DMS53 (cell line): ENCODE measurements around the gene CD247.

ENCODE experiments used
- DNase-seq: peaks from one replicate; lab custom pipeline; 2025; lab: John Stamatoyannopoulos, UW

CD247 gene

DNA sequence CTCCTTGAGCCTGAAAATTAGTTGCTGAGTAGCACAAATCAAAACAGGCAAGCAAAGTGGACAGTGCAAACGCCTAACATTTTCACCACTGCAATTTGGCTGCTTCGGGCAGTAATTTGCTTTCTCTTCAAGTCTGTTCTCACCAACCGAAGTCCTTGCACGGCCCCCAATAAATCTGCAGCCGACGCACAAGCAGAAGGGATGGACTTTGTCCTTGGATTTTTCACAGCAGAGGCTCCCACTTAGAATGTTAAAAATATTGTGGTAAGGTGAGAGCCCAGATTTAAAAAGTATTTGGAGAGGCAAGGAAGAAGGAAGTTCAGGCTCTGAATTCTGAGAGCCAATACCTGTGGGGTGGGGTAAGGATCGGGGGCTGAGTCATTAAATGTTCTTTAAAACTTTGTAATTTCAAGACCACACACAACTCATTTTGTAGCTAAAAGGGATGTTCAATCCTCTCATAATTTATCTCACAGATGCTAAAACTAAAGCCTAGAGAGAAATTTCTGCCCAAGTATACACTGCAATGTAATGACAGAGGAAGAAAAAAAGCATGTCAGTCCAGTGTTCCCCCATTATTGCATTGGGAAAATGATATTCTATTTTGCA lies 6.2 kb downstream of the CD247 start:
- no peak for DNase-seq

DNA sequence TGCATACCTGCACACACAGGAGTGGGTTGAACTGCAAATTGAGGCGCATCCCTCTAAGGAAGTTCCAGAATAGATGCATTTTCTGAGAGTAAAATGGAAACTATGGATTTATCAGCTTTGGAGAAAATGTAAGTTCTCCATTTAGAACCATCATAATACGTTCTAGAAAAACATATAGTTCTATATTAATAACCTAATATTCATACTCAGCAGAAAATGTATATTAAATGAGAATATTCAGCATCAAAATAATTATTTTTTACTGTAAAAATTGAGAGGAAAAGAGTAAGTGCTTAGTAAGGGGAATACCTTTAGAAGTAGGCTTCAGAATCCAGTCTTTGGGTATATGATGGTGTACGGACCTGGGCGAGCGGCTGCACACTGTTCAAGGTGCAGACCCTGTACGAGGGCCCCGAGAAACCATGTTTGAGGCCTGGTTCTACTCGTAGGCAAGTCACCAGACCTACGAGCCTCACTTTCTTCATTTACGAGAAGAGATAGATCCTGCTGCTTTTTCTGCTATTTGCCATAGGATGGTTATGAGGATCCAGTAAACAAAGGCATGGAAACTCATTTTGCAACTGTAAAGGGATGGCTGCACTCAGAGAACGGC lies 6.8 kb downstream of the CD247 start:
- no peak for DNase-seq

DNA sequence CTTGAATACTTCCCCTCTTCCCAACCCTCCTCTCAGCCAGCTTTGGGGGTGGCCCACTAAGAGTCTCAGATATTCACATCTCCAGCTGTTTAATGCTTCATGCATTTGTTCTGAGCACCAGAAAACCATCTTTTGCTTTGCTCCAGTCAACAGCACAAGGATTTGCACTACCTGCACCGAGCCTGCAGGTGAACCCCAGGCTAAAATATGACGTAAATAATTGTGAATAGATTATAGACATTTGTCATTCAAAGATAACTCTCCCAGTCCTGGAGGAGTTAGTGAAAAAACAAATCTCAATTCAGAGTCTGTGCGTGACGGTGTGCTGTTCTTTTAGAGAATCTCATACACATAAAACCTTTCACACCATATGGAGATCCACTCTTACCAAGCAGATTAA lies 7.4 kb downstream of the CD247 start:
- DNase-seq = no peak

DNA sequence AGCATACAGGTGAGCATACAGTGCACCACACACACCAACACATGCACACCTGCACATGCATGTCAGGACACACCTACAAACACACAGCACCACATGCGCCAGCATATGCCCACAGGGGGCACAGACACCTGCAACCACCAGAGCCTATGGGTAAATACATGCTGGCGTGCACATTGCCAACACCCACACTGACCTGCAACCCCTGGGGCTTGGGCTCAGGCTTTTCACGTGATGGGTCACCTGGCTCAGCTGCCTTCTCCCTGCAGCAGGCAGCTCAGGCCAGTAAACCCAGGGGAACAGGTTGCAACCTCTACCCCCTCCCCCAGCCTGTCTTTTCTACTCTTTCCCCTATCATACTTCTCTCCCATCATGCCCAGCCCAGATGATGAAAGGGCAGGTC lies 8.1 kb downstream of the CD247 start:
- DNase-seq = no peak

DNA sequence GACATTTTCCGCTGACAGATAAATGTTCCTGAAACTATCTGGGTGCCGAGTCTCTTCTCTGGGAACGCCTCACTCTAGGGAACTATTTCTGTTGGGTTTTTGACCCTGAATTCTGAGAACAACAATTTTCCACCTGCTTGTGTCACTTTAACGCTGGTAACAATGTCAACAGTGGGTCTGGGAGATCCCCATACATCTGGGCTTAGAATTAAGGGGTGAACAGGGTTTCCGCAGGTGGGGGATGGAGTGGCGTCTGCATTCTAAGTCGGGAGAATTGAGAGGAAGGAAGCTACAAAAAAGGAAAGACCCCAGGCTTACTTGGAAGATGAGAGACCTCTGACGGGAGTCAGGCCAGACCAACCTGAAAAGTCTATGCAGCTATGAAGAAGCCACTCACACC lies 8.7 kb downstream of the CD247 start:
- no peak for DNase-seq

DNA sequence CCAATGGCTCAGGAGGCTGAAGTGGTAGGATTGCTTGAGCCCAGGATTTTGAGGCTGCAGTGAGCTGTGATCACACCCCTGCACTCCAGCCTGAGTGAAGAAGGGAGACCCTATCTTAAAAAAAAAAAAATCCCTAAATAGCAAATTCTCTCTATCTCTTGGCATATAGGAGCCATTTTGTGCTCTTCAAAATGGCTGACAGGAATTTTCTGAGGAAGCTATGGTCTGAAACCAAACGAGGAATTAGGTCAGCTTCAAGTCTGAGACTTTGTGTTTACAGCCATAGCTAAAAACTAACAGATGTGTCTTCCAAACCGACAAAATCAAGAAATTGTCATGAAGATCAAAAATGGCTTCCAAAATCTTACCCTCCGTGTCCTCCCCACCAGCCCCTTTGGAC lies 10.6 kb downstream of the CD247 start:
- no peak for DNase-seq

DNA sequence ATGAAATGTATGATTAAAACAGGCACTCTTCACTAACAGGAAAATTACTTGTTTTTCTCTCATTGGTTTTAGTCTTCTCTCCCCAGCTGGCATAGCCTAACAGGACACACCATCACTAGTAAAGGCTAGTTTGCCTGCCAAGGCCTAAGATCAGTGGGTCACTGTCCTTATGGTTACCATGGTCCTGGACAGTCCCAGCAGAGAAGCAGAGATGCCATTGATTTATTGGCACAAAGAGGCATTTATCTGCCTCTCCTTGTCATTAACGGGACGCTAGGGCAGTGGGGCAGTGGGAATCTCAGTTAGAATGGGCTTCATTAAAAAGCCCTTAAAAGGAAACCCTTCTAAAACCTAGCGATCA lies 13.9 kb downstream of the CD247 start:
- no peak for DNase-seq

DNA sequence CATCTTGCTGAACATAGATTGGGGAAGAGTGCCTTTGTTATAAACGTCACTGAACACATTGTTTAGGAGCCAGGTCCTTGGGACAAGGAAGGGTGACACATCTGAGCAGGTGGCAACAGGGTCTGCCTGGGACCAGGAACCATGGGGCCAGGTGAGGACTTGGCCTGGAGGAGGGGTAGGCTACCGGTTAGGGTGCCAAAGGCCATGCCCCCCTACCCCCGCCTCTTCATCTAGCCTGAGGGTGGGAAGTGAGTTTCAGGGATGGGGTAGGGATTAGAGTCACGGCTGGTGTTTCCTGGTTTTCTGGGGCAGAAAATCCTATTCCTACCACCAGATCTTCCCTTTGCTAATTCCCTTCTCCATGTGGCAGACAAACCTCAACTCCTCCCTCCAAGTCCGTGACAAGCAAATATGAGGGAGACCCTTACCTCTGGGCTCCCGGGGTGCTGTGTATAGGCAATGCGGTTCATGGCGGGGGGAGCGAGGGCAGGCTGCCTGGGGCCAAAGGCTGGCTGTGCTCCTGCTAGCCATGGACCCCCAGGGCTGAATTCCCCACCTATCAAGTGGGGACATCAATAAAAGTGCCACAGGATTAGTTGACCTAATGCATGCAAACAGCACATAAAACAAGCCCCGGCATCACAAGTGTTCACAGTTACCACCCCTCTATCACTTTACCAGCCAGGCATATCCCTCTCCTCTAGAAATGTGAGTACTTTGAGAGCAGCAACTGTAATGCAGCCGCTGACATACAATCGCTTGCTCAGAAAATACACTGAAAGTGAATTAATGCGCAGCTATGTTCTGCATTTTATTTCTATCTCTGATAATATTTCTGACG lies 14.5 kb downstream of the CD247 start:
- DNase-seq = no peak

DNA sequence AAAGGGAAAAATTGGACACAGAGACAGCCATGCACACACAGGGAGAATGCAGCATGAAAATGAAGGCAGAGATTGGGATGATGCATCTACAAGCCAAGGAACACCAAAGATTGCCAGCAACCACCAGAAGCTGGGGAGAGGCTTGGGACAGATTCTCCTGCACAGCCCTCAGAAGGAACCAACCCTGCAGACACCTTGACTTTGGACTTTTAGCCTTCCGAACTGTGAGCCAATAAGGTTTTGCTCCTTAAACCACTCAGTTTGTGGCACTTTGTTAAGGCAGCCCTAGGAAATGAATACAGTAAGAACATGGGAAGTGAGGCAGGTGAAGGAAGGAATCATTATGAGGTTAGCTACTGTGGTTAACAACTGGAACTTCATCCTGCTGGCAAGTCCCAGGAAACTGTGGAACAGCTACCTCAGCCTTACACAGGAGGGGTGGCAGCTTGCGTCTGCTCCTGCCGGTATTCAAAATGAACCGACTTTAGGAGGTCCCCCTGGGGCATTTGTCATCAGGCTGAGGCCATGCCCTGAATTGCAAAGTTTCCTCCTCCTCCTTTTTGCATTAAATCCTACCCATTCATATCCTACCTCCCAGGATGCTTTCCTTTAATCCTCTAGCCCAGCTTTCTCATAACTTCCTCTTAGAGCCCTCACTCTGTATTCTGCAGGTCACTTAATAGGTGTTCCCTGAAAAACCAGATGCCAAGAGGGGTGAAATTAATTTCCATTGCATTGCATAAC lies 15.4 kb downstream of the CD247 start:
- no peak for DNase-seq

DNA sequence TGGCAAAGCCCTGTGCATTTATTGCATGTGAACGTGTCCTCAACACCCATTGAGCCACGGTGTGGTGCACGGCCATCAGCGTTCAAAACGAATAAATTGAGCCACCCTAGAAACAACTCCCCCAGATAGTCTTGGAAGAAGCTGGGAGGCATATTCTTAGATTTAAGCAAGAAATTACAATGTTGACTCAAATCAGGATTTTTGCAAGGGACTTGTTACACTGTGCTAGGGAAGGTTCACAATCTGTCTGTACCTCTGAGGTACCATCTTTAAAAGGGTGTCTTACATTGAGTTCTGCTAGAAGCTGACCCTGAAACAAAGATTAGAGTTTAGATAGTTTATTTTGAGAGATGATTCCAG lies 16.2 kb downstream of the CD247 start:
- DNase-seq = no peak

DNA sequence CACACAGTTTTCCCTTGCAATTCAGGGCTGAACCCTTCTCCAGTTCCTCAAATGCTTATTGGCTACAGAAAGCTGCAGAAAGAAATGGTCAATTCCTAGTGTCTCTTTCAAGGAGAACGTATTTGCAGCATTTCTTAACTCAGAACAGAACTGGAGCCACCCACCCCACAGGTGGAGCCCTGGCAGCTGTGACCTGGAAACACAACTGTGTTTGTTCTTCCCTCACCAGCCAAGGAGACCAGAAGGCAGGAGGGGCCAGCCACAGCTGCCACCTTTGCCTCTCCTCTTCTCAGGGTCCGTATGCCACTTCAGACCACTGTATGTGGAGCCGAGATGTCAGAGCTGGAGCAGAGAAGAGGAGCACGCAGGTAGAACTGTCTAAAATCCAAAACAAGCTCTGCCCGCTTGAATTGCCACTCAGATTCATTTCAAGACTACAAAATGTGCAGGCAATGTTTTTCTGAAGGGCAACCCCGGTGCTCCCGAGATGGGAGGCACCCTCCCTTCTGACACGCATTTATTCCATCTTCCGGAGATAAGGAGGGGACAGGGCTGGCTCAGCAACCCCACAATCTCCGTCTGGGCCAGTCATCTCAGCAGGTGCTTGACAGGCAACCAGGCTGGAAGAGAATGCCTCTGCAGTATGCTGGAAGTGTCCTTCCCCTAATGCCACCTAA lies 16.7 kb downstream of the CD247 start:
- DNase-seq = peak; percentile 20

DNA sequence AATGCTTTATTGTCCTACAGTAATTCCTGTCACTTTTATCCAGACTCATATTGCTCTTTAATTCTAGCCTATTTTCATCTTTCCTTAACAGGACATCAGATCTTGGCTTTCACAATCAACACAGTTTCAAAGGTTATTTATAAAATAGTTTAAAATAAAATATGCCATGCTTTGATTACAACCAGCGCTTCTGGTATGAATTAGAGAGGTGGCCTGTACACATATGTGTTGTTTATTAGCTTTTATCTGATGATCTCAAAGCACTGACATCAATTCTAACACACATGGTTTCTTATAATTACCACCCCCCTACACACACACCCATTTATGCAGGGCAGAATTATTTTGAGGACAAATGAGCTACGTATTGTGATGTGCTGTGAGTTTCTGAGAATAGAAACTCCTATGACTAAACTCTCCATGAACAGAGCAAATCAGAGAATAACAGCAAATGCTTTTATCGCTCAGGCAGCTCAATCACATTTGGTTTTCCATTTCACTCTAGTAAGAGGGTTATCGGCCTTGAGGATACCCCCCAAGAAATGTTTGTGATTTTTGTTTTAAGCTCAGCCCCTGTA lies 18.0 kb downstream of the CD247 start:
- no peak for DNase-seq

DNA sequence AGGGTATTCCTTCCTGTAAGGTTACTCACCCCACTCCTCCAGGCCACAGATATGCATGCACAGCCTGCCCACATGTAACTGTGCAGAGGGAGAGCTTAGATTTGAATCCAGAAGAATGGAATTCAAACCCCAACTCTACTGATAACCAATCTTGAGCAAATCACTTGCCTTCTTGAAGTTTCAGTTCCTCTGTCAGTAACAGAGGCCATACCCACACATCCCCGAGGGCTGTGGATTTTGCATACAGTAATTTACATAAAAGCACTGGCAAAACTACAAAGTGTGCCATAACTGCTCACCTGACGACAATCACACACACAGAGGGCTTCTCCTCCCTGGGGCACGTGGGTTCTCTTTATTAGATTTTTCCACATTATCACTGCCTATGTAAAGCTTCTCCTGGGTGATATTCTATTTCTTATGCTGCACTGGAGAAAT lies 18.6 kb downstream of the CD247 start:
- no peak for DNase-seq

DNA sequence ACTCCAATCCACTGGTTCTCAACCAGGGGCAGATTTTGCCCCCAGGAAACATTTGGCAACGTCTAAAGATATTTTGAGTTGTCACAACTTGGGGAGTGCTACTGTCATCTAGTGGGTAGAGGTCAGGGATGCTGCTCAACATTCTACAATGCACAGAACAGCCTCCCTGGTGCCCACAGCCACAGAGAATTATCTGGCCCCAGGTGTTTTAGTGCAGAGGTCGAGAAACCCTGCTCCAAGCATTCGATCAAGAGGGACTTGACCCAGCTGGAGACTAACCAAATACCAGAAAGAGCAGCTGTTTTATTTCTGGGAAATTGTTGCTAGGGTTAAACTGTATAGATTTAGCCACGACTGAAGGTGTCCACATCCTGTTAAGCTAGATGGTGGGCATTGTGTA lies 19.2 kb downstream of the CD247 start:
- no peak for DNase-seq

DNA sequence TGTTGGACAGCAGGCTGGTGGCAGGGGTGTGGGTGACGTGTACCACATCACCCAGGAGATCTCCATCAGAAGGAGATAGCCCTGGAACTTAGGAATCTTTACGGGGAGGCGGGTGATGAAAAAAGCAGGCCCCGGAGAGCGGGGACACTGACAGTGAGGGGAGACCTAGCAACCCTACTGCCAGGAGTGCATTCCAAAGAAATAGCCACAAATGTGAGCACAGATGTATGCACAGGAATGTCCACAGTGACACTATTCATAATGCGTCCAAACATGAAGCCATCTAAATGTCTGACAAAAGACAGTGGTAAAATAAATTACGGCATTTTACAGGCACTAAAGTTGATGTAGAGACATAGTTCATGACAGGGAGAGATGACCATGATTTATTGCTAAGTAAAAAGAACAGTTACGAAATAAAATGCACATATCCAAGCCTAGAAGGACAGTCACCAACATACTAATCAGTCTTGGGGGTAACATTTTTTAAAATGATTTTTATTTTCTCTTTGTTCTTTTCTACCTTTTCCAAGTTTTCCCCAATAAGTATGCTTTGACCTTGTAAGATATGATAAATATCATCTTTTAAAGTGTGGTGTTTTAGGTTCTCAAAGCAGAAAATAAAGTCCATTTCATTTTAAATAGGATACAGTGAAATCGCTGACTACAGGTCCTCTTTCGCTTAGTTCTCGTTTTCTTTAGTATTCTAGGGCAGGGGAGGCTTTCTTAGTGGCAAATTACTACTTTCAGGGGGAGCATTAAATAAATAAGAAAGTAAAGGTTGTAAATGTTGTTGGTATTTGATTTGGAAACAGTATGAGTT lies 21.3 kb downstream of the CD247 start:
- DNase-seq = no peak

DNA sequence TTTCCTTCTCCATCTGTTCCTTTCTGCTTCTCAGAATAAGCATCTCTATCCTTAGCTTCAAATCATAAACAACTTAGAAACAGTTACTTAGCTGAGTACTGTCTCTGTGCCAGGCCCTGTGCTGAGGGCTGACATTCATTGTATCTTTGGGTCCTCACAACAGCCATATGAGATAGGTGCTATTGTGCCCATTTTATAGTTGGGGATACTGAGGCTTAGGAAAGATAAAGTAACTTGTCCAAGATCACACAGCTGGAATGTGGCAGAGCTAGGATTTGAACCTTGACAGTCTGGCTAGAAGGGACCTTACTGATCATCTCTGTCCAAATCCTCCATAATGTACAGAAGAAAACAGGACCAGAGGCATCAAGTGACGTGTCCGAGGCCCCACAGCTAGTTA lies 25.0 kb downstream of the CD247 start:
- DNase-seq = no peak

DNA sequence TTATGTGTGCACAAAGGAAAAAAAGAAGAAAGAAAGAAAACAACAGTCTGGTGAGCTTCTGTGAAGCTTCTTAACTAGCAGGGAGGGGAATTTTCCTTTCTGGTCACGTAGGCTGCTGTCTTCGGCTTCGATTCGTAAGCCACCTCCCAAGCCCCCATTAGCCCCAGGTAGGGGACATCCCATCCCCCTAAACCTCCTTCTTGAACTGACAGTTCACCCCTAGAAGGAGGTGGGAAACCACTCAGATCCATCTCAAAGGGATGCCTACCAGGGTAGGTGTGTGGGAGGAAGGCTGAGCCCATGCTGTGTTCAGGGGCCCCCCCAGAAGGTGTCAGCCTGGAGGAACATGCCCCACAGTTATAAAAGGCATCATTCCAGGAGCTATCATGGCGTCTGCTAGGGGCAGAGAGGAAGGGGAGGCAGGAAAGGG lies 25.8 kb downstream of the CD247 start:
- DNase-seq = no peak

DNA sequence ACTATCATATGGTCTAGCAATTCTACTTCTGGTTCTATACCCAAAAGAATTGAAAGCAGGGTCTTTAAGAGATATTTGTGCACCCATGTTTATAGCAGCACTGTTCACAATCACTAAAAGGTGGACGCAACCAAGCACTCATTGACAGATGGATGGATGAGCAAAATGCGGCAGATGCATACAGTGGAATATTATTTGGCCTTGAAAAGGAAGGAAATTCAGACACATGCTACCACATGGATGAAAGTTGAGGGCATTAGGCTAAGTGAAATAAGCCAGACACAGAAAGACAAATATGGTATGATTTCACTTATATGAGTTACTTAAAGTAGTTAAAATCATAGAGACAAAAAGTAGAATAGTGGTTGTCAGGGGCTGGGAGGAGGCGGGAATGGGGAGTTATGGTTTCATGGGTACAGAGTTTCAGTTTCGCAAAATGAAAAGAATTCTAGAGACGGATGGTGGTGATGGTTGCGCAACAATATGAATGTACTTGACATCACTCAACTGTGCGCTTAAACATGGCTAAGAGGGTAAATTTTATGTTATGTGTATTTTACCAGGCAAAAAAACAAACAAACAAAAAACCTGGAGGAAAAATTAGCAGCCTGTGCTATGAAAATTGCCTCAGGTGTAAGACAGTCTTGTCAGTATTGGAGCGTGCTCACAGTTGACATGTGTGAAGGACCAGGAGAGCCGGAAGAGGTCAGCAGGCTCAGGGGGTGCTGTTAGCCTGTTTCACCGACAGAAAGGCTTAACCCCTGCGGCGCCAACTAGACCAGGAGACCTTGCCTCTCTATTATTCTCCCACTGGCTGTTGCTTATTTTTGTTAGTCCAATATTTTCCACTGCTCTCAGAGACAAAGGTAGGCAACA lies 26.5 kb downstream of the CD247 start:
- peak; percentile 12 for DNase-seq

DNA sequence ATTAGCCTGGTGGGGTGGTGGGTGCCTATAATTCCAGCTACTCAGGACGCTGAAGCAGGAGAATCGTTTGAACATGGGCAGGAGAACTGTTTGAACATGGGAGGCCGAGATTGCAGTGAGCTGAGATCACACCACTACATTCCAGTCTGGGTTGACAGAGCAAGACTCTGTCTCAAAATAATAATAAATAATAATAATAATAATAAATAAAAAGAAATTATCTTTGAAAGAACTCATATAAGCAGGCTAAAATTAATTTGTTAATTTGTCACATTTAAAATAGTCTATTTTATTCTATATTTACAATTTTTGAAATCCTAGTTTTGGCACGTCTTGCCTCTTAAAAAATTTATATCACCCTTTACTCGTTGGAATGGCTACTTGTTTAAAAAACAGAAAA lies 27.6 kb downstream of the CD247 start:
- DNase-seq = no peak
